Type B pancreatic cell (in vitro differentiated cells): Measurements from ENCODE around the gene SNORC. TPM values are rescaled to one million over a fixed set of nuclear protein-coding genes. Genes with fewer than 3 reads are reported as not detected.
"Not testable (repeated sequence)": the region's sequence is repeated elsewhere in the genome, so short reads cannot be mapped to it uniquely, and the experiment has no call there.

Experiments
- DNase-seq: peaks from one replicate; pipeline ENCODE4 v3.0.0; 2021; ENCODE audit warnings: mixed read lengths; ENCODE audit not compliant: unreplicated experiment; ENCODE audit errors: extremely low spot score
- H3K27ac Mint-ChIP-seq: 2 replicates; pipeline ENCODE4 v1.8.0; 2021; ENCODE audit warnings: mild to moderate bottlenecking, mixed read lengths
- H3K27me3 Mint-ChIP-seq: 2 replicates; pipeline ENCODE4 v1.8.0; 2021; ENCODE audit warnings: mixed read lengths
- H3K36me3 Mint-ChIP-seq: 2 replicates; pipeline ENCODE4 v1.8.0; 2021; ENCODE audit warnings: mixed read lengths
- H3K4me1 Mint-ChIP-seq: one replicate; pipeline ENCODE4 v1.8.0; 2021; ENCODE audit warnings: mixed read lengths; ENCODE audit not compliant: unreplicated experiment
- H3K4me3 Mint-ChIP-seq: 2 replicates; pipeline ENCODE4 v1.8.0; 2021; ENCODE audit warnings: mild to moderate bottlenecking, mixed read lengths
- H3K9me3 Mint-ChIP-seq: 2 replicates; pipeline ENCODE4 v1.8.0; 2021; ENCODE audit warnings: mixed read lengths
- total RNA-seq: library from RNA; stranded (reverse); gene quantifications from 2 replicates; pipeline ENCODE4 v1.2.1, GENCODE V29; 2021; ENCODE audit warnings: low replicate concordance
- TF ChIP-seq, protein P1 (sequence below): fragments of 200-600 bp; sonication (generic); conservative IDR thresholded peaks from 2 replicates; pipeline ENCODE4 v1.5.0; 2021; ENCODE audit warnings: antibody characterized with exemption, mild to moderate bottlenecking

Gene SNORC
- total RNA-seq, 1 donor from 2014 or later: 7.1 TPM

- H3K9me3 Mint-ChIP-seq: no peaks in the 10 kb centered on the region
- no peaks in the 10 kb centered on the region for H3K4me1 Mint-ChIP-seq
- TF ChIP-seq, protein P1, sequence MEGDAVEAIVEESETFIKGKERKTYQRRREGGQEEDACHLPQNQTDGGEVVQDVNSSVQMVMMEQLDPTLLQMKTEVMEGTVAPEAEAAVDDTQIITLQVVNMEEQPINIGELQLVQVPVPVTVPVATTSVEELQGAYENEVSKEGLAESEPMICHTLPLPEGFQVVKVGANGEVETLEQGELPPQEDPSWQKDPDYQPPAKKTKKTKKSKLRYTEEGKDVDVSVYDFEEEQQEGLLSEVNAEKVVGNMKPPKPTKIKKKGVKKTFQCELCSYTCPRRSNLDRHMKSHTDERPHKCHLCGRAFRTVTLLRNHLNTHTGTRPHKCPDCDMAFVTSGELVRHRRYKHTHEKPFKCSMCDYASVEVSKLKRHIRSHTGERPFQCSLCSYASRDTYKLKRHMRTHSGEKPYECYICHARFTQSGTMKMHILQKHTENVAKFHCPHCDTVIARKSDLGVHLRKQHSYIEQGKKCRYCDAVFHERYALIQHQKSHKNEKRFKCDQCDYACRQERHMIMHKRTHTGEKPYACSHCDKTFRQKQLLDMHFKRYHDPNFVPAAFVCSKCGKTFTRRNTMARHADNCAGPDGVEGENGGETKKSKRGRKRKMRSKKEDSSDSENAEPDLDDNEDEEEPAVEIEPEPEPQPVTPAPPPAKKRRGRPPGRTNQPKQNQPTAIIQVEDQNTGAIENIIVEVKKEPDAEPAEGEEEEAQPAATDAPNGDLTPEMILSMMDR: no peak
- no peak overlapping the region for H3K27ac Mint-ChIP-seq
- H3K27me3 Mint-ChIP-seq: no peaks in the 10 kb centered on the region
- DNase-seq: no peak
- H3K4me3 Mint-ChIP-seq: no peak overlapping the region
- peaks cover 16% of the 10 kb centered on the region for H3K36me3 Mint-ChIP-seq
These were observed 24.0 kb upstream of the SNORC start for GRCh38 chr2:232846055-232846454.

DNA sequence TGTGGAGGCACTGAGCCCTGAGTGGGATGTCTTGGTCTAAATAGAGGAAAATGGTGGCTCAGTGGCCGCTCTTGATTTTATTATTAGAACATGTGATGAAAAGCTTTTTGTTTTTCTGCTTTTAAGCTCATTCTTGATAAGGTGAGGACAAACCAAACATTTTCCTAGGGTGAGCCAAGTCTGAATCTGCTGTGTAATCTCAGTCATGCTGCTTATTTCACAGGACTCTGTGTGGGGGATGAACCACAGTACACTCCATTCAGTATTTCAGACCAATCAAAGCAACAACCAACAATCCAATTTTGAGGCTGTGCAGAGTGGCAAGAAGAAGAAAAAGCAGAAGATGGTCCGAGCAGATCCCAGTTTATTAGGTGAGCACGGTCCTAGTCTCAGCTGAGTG, 20.0 kb upstream of the SNORC start:
- no peak overlapping the region for H3K27ac Mint-ChIP-seq
- no peaks in the 10 kb centered on the region for H3K9me3 Mint-ChIP-seq
- DNase-seq: no peak
- TF ChIP-seq, protein P1: no peak
- H3K36me3 Mint-ChIP-seq: peaks cover 10% of the 10 kb centered on the region
- no peaks in the 10 kb centered on the region for H3K27me3 Mint-ChIP-seq
- H3K4me3 Mint-ChIP-seq: no peak overlapping the region
- H3K4me1 Mint-ChIP-seq: no peaks in the 10 kb centered on the region

DNA sequence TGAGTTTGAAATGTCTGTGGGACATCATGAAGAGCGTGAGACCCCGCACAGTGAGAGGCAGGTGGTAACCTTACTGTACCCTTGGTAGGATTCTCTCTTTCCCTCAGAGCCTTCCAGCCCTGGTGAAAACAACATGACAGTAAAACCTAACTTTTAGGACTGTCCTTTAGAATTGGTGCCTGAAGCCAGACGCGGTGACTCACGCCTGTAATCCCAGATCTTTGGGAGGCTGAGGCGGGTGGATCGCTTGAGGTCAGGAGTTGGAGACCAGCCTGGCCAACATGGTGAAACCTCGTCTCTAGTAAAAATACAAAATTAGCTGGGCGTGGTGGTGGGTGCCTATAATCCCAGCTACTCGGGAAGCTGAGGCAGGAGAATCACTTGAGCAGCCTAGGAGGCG, 18.0 kb upstream of the SNORC start:
- H3K9me3 Mint-ChIP-seq, H3K27ac Mint-ChIP-seq, DNase-seq, H3K27me3 Mint-ChIP-seq, H3K36me3 Mint-ChIP-seq, H3K4me3 Mint-ChIP-seq, H3K4me1 Mint-ChIP-seq: not testable (repeated sequence)

GRCh38 chr2:232852676-232853075, 17.4 kb upstream of the SNORC start:
- no peak for DNase-seq

DNA sequence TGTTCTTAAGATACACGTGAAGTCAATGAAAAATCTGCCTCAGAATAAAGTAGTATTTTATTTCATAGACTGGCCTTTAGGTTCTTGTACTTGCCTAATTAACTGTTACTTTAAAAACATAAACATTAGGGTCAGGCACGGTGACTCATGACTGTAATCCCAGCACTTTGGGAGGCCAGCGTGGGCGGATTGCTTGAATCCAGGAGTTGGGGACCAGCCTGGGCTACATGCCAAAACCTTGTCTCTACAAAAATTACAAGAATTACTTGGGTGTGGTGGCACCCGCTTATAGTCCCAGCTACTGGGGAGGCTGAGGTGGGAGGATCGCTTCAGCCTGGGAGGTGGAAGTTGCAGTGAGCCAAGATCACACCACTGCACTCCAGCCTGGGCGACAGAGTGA, 16.0 kb upstream of the SNORC start:
- no peaks in the 10 kb centered on the region for H3K27me3 Mint-ChIP-seq
- DNase-seq: no peak
- peaks cover 8% of the 10 kb centered on the region for H3K4me1 Mint-ChIP-seq
- no peak overlapping the region for H3K27ac Mint-ChIP-seq
- TF ChIP-seq, protein P1: no peak
- no peaks in the 10 kb centered on the region for H3K9me3 Mint-ChIP-seq
- peaks cover 9% of the 10 kb centered on the region for H3K36me3 Mint-ChIP-seq
- H3K4me3 Mint-ChIP-seq: no peak overlapping the region

More at GRCh38 chr2:232852676-232853075, 17.4 kb upstream of the SNORC start:
- Mint-ChIP-seq H3K4me1 (peaks cover 8% of the 10 kb centered on the region), H3K27me3 (no peaks in the 10 kb centered on the region), H3K4me3 (no peak overlapping the region), H3K36me3 (peaks cover 9% of the 10 kb centered on the region), H3K9me3 (no peaks in the 10 kb centered on the region), H3K27ac (no peak overlapping the region)
- TF ChIP-seq, protein P1: no peak

DNA sequence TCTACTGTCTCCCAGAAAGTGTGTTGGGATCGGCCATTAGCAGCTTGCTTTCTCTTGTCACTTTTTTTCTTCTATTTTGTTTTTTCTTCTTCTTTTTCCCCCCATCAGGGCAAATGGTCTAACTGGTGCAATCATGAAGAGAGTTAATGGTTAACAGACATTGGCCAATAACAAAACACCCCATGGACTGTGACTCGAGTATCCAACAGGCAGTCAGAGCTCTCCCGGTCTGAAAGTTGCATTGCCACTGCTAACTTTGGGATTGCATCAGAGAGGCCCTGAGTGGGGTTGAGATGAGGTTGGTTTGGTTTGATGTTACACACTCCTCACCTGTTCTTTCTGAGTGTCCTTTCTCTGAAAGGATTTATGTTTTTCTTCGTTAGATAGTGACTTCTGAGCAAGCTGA, 12.9 kb upstream of the SNORC start:
- no peak overlapping the region for H3K4me3 Mint-ChIP-seq
- TF ChIP-seq, protein P1: no peak
- DNase-seq: no peak
- H3K4me1 Mint-ChIP-seq: peaks cover 15% of the 10 kb centered on the region
- peaks cover 23% of the 10 kb centered on the region for H3K36me3 Mint-ChIP-seq
- no peaks in the 10 kb centered on the region for H3K9me3 Mint-ChIP-seq
- no peaks in the 10 kb centered on the region for H3K27me3 Mint-ChIP-seq
- H3K27ac Mint-ChIP-seq: peak overlapping the region; percentile 55
